ENCODE results near the gene TMEM271.

GRCh38 chr4:529563-529962 is 46.5 kb downstream of the TMEM271 start:
- TF ChIP-seq, protein P1, sequence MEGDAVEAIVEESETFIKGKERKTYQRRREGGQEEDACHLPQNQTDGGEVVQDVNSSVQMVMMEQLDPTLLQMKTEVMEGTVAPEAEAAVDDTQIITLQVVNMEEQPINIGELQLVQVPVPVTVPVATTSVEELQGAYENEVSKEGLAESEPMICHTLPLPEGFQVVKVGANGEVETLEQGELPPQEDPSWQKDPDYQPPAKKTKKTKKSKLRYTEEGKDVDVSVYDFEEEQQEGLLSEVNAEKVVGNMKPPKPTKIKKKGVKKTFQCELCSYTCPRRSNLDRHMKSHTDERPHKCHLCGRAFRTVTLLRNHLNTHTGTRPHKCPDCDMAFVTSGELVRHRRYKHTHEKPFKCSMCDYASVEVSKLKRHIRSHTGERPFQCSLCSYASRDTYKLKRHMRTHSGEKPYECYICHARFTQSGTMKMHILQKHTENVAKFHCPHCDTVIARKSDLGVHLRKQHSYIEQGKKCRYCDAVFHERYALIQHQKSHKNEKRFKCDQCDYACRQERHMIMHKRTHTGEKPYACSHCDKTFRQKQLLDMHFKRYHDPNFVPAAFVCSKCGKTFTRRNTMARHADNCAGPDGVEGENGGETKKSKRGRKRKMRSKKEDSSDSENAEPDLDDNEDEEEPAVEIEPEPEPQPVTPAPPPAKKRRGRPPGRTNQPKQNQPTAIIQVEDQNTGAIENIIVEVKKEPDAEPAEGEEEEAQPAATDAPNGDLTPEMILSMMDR (IDR thresholded peaks at IDR 0.05; ENCODE audit: low read depth, low read length): no peak
- TF ChIP-seq, protein P2, sequence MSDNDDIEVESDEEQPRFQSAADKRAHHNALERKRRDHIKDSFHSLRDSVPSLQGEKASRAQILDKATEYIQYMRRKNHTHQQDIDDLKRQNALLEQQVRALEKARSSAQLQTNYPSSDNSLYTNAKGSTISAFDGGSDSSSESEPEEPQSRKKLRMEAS (IDR thresholded peaks at IDR 0.05; ENCODE audit: low read depth, low read length): no peak
- no peak for TF ChIP-seq POLR2A (IDR thresholded peaks at IDR 0.05; ENCODE audit: extremely low read depth, insufficient read length)
- TF ChIP-seq MYC (IDR thresholded peaks at IDR 0.05; ENCODE audit: low read depth, low read length): no peak

All from NB4 (cell line).